ENCODE results near the gene PJA1. TPM values are rescaled to one million over a fixed set of nuclear protein-coding genes. Genes with fewer than 3 reads are reported as not detected.

PJA1 gene
- total RNA-seq, 2 donors from 2014 or later: 32.0 to 32.6 TPM

DNA sequence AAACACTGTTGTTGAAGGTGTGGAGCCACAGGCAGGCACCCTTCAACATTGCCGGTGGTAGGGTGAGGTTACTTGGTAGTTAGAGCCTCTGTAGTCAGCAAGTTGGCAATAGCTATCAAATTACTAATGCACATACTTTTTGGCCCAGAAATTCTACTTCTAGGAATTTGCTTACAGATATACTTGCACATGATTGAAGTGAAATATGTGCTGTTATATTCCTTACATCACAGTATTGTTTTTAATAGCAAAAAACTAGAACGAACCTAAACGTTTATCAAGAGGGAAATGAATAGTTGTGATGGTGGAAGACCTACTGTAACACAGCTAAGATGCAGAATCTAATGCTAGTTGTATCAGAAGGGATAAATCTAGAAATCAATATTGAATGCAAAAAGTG is 7.7 kb upstream of the PJA1 start:
- Mint-ChIP-seq H3K27ac (no peak overlapping the region), H3K9me3 (peaks cover 64% of the 10 kb centered on the region), H3K27me3 (ENCODE audit: insufficient read depth) (peaks cover 6% of the 10 kb centered on the region), H3K4me1 (peaks cover 10% of the 10 kb centered on the region), H3K4me3 (no peak overlapping the region), H3K36me3 (ENCODE audit: low read depth) (no peaks in the 10 kb centered on the region)
- DNase-seq: no peak
- no peak overlapping the region for H3K4me3 ChIP-seq (ENCODE audit: low read length)
- TF ChIP-seq, protein P1, sequence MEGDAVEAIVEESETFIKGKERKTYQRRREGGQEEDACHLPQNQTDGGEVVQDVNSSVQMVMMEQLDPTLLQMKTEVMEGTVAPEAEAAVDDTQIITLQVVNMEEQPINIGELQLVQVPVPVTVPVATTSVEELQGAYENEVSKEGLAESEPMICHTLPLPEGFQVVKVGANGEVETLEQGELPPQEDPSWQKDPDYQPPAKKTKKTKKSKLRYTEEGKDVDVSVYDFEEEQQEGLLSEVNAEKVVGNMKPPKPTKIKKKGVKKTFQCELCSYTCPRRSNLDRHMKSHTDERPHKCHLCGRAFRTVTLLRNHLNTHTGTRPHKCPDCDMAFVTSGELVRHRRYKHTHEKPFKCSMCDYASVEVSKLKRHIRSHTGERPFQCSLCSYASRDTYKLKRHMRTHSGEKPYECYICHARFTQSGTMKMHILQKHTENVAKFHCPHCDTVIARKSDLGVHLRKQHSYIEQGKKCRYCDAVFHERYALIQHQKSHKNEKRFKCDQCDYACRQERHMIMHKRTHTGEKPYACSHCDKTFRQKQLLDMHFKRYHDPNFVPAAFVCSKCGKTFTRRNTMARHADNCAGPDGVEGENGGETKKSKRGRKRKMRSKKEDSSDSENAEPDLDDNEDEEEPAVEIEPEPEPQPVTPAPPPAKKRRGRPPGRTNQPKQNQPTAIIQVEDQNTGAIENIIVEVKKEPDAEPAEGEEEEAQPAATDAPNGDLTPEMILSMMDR (conservative IDR thresholded peaks at IDR 0.05): no peak
- no peaks in the 10 kb centered on the region for H3K4me1 ChIP-seq (ENCODE audit: control insufficient read depth, insufficient read depth, low read length)
- H3K27ac ChIP-seq (ENCODE audit: low read depth, low read length): no peak overlapping the region
- H3K27me3 ChIP-seq (ENCODE audit: control insufficient read depth, insufficient read depth, low read length, poor library complexity, severe bottlenecking): no peaks in the 10 kb centered on the region
- no peaks in the 10 kb centered on the region for H3K36me3 ChIP-seq (ENCODE audit: control insufficient read depth, insufficient read depth, low read length)
- 100% methylated on average over 2 of the region's 3 CpGs; no CpG with 5 or more reads in 1 of the 2 experiments for WGBS, 2 experiments (ENCODE audit: insufficient coverage in 1 of 2, insufficient read length in 1 of 2)
- no peak overlapping the region for H3K9ac ChIP-seq (ENCODE audit: extremely low read depth, low read length, poor library complexity, severe bottlenecking)
- H3K9me3 ChIP-seq (ENCODE audit: control insufficient read depth, low read length): peaks cover 13% of the 10 kb centered on the region

DNA sequence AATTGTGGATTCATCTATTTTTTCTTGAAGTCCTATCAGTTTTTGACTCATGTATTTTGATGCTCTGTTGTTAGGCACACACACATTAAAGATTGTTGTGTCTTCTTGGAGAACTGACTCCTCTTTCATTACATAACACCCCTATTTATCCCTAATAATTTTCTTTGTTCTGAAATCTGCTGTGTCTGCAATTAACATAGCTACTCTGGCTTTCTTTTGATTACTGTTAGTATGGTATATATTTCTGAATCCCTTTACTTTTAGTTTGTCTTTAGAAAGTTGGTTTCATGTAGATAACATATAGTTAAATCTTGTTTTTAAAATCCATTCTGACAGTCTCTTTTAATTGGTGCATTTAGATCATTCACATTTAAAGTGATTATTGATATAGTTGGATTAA is 5.1 kb upstream of the PJA1 start:
- H3K36me3 ChIP-seq (ENCODE audit: control insufficient read depth, insufficient read depth, low read length): no peaks in the 10 kb centered on the region
- Mint-ChIP-seq H3K9me3 (peaks cover 42% of the 10 kb centered on the region), H3K27me3 (ENCODE audit: insufficient read depth) (peaks cover 4% of the 10 kb centered on the region), H3K4me3 (no peak overlapping the region), H3K36me3 (ENCODE audit: low read depth) (no peaks in the 10 kb centered on the region), H3K27ac (no peak overlapping the region), H3K4me1 (peaks cover 1% of the 10 kb centered on the region)
- no peaks in the 10 kb centered on the region for H3K27me3 ChIP-seq (ENCODE audit: control insufficient read depth, insufficient read depth, low read length, poor library complexity, severe bottlenecking)
- no peak overlapping the region for H3K27ac ChIP-seq (ENCODE audit: low read depth, low read length)
- TF ChIP-seq, protein P1 (conservative IDR thresholded peaks at IDR 0.05): no peak
- H3K4me3 ChIP-seq (ENCODE audit: low read length): no peak overlapping the region
- no peak for DNase-seq
- peaks cover under 1% of the 10 kb centered on the region for H3K9me3 ChIP-seq (ENCODE audit: control insufficient read depth, low read length)
- no peaks in the 10 kb centered on the region for H3K4me1 ChIP-seq (ENCODE audit: control insufficient read depth, insufficient read depth, low read length)
- no peak overlapping the region for H3K9ac ChIP-seq (ENCODE audit: extremely low read depth, low read length, poor library complexity, severe bottlenecking)

DNA sequence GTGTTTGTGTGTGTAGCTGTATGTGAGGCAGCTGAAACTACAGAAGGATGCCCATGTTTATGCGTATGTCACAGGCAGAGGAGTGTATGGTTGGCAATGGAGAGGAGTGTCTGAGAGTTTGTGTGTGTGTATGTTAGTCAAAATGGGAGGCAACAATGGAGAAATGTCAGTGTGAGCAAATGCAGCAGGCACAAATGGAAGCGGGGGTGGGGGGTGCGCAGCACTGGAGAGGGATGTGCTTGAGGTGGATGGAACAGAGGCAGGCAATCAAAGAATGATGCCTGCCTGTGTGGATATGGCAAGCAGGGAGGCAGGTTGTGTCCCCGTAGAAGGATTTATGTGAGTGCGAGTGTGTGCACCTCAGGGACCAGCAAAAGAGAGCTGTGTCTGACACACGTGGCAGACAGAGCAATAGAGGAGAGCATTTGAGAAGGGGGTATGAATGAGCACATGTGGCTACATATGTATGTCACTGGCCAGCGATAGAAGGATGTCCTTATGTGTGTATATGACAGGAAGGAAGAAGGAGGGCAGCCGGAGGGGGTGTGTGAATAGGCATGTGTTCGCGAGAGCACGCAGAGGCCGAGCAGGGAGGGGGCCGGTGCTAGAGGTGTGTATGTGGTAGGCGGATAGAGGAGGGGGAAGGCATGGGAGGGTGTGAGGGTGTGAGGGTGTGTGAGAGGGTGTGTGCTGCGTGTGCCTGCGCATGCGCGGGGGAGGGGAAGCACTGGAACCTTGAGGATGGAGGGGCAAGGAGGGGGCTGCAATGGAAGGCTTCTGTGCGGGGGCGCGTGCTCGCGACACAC is 1.1 kb downstream of the PJA1 start:
- Mint-ChIP-seq H3K4me3 (peak overlapping the region; percentile 76), H3K9me3 (peaks cover 48% of the 10 kb centered on the region), H3K27me3 (ENCODE audit: insufficient read depth) (no peaks in the 10 kb centered on the region), H3K36me3 (ENCODE audit: low read depth) (peaks cover 22% of the 10 kb centered on the region), H3K27ac (no peak overlapping the region), H3K4me1 (no peaks in the 10 kb centered on the region)
- Histone ChIP-seq H3K9me3 (ENCODE audit: control insufficient read depth, low read length) (no peaks in the 10 kb centered on the region), H3K27ac (ENCODE audit: low read depth, low read length) (no peak overlapping the region), H3K9ac (ENCODE audit: extremely low read depth, low read length, poor library complexity, severe bottlenecking) (no peak overlapping the region), H3K4me1 (ENCODE audit: control insufficient read depth, insufficient read depth, low read length) (no peaks in the 10 kb centered on the region), H3K36me3 (ENCODE audit: control insufficient read depth, insufficient read depth, low read length) (no peaks in the 10 kb centered on the region), H3K4me3 (ENCODE audit: low read length) (peak overlapping the region; percentile 82), H3K27me3 (ENCODE audit: control insufficient read depth, insufficient read depth, low read length, poor library complexity, severe bottlenecking) (no peaks in the 10 kb centered on the region)
- TF ChIP-seq, protein P1 (conservative IDR thresholded peaks at IDR 0.05): no peak
- WGBS, 2 experiments (ENCODE audit: insufficient coverage in 1 of 2, insufficient read length in 1 of 2): 54 to 87% methylated on average over 3 to 14 of the region's 23 CpGs
- DNase-seq: no peak

All from endodermal cell (in vitro differentiated cells).